Endothelial cell of umbilical vein (primary cell): ENCODE results near the gene SLC23A2. TPM values are rescaled to one million over a fixed set of nuclear protein-coding genes. Genes with fewer than 3 reads are reported as not detected.

Source experiments
- BruUV-seq: library from RNA; stranded (reverse); fragments of 400-500 nt; replicated peaks from 2 replicates; lab custom pipeline; 2021; lab: Mats Ljungman, UMichigan
- CTCF ChIA-PET: fragments of 300-600, 350-600 bp; sonication (Branson Sonifier 250); formaldehyde crosslinking; loops from one replicate; lab custom pipeline; 2021; ENCODE audit warnings: antibody characterized with exemption, inconsistent platforms; lab: Charles Lee
- POLR2A ChIA-PET: fragments of 300-600, 350-600 bp; sonication (Branson Sonifier 250); formaldehyde crosslinking; loops from one replicate; lab custom pipeline; 2021; ENCODE audit warnings: antibody characterized with exemption, inconsistent platforms; lab: Charles Lee
- DNase-seq: peaks from one replicate; pipeline ENCODE4 v3.0.0-alpha.2; 2011; ENCODE audit warnings: low read depth, low spot score
- FAIRE-seq: peaks from 2 replicates; lab custom pipeline; 2011; peaks lifted over from hg19 to GRCh38; lab: Jason Lieb, UNC
- H2AFZ ChIP-seq: 2 replicates; pipeline ENCODE4 v1.6.0; 2012; ENCODE audit warnings: low read depth, low read length, control low read depth, inconsistent platforms
- H3K27ac ChIP-seq: 2 replicates; pipeline ENCODE4 v1.5.1; 2011; ENCODE audit warnings: low read depth, mild to moderate bottlenecking, control low read depth, low read length, moderate library complexity; ENCODE audit not compliant: insufficient read depth
- H3K27me3 ChIP-seq, 2 experiments: 2 replicates each; pipeline versions ENCODE4 v1.6.0 to v1.6.1; 2011; ENCODE audit warnings: low read length in 2 of 2, mixed read lengths in 1 of 2; ENCODE audit not compliant: control insufficient read depth in 2 of 2, insufficient read depth in 2 of 2
- H3K36me3 ChIP-seq, 2 experiments: 2 replicates in 1 of 2; 3 replicates in 1 of 2; pipeline ENCODE4 v1.5.1; 2011; ENCODE audit warnings: low read length in 2 of 2, mild to moderate bottlenecking in 1 of 2, moderate library complexity in 1 of 2; ENCODE audit not compliant: control insufficient read depth in 2 of 2, insufficient read depth in 2 of 2; ENCODE audit errors: extremely low read depth in 1 of 2
- H3K4me1 ChIP-seq: 3 replicates; pipeline ENCODE4 v1.5.1; 2011; ENCODE audit warnings: mild to moderate bottlenecking, low read length; ENCODE audit not compliant: control insufficient read depth, insufficient read depth; ENCODE audit errors: extremely low read depth
- H3K4me2 ChIP-seq: 2 replicates; pipeline ENCODE4 v1.6.1; 2011; ENCODE audit warnings: low read length, control low read depth, mixed read lengths; ENCODE audit not compliant: insufficient read depth
- H3K4me3 ChIP-seq, 3 experiments: fragments of 200-600 bp in 1 of 3; sonication (generic), shearing (Covaris generic) in 1 of 3; replicated peaks in 1 of 3; 2 replicates each; pipeline ENCODE4 v1.5.1; 2011 to 2016; ENCODE audit warnings: control low read depth in 3 of 3, low read length in 3 of 3, mild to moderate bottlenecking in 2 of 3, inconsistent platforms in 1 of 3, low read depth in 1 of 3, moderate library complexity in 1 of 3; ENCODE audit not compliant: insufficient read depth in 1 of 3
- H3K79me2 ChIP-seq: 2 replicates; pipeline ENCODE4 v1.6.0; 2012; ENCODE audit warnings: low read length, inconsistent platforms; ENCODE audit not compliant: control insufficient read depth, insufficient read depth
- H3K9ac ChIP-seq: replicated peaks from 2 replicates; pipeline ENCODE3; 2011; ENCODE audit warnings: low read length, control low read depth; ENCODE audit not compliant: insufficient read depth; ENCODE audit errors: extremely low read depth
- H3K9me1 ChIP-seq: replicated peaks from 3 replicates; pipeline ENCODE4 v1.6.0; 2011; ENCODE audit warnings: mild to moderate bottlenecking, low read length; ENCODE audit not compliant: control insufficient read depth, insufficient read depth; ENCODE audit errors: extremely low read depth
- H3K9me3 ChIP-seq: replicated peaks from 2 replicates; pipeline ENCODE4 v1.5.1; 2012; ENCODE audit warnings: low read length, inconsistent platforms; ENCODE audit not compliant: control insufficient read depth, insufficient read depth
- H4K20me1 ChIP-seq: replicated peaks from 2 replicates; pipeline ENCODE3; 2011; ENCODE audit warnings: mild to moderate bottlenecking, low read length; ENCODE audit not compliant: control insufficient read depth, insufficient read depth; ENCODE audit errors: extremely low read depth
- EZH2 ChIP-seq: IDR thresholded peaks from 2 replicates; pipeline ENCODE4 v1.6.1; 2012; ENCODE audit warnings: borderline replicate concordance, low read depth, mild to moderate bottlenecking, moderate library complexity, low read length, inconsistent platforms; ENCODE audit not compliant: severe bottlenecking
- FOS ChIP-seq: IDR thresholded peaks from 2 replicates; pipeline ENCODE4 v1.6.1; 2011; ENCODE audit warnings: mild to moderate bottlenecking, low read length, moderate library complexity, borderline replicate concordance; ENCODE audit not compliant: insufficient read depth
- GATA2 ChIP-seq: IDR thresholded peaks from 2 replicates; pipeline ENCODE4 v1.7.0; 2011; ENCODE audit warnings: low read depth, mild to moderate bottlenecking, moderate library complexity, mixed read lengths, low read length; ENCODE audit not compliant: insufficient read length, insufficient read depth
- JUN ChIP-seq: IDR thresholded peaks from 2 replicates; pipeline ENCODE4 v1.6.1; 2011; ENCODE audit warnings: borderline replicate concordance, low read depth; ENCODE audit not compliant: insufficient read length, insufficient read depth
- MYC ChIP-seq: IDR thresholded peaks from one replicate; pipeline ENCODE4 v1.6.1; 2011; ENCODE audit warnings: mild to moderate bottlenecking, low read depth, low read length
- POLR2A ChIP-seq: IDR thresholded peaks from 2 replicates; pipeline ENCODE4 v1.6.1; 2012; ENCODE audit warnings: low read depth, mild to moderate bottlenecking, control low read depth, low read length
- POLR2AphosphoS5 ChIP-seq: IDR thresholded peaks from 2 replicates; pipeline ENCODE4 v1.6.1; 2012; ENCODE audit warnings: low read depth, mild to moderate bottlenecking, control low read depth, low read length, moderate library complexity; ENCODE audit not compliant: insufficient read depth
- dilution Hi-C: fragments of 300-500 bp; cut with MboI; formaldehyde crosslinking; loops from one replicate; pipeline ENCODE4 v1.15.0; 2019; ENCODE audit warnings: low sequenced_read_pairs; ENCODE audit not compliant: extremely low pct_ligation_motif_present
- intact Hi-C: fragments of 100-400 bp; cut with micrococcal nuclease; formaldehyde crosslinking; loops from one replicate; pipeline ENCODE4 v1.10.0; 2022
- polyA plus RNA-seq, 4 experiments: library from polyadenylated mRNA; depleted of rRNA in 3 of 4; stranded (reverse) in 3 of 4; unstranded in 1 of 4; fragments of >200 nt; gene quantifications; 2 replicates each; pipeline versions ENCODE4 v1.2.1 to v1.2.3, GENCODE V29; 2011 to 2012; ENCODE audit warnings: missing spikeins in 1 of 4
- total RNA-seq: library from RNA; stranded (reverse); gene quantifications from 2 replicates; pipeline ENCODE4 v1.2.3, GENCODE V29; 2021
- TF ChIP-seq, protein P1 (sequence below), 2 donors: IDR thresholded peaks; 1 replicate in 1 of 2; 2 replicates in 1 of 2; pipeline ENCODE4 v1.5.1; 2011; ENCODE audit warnings: low read length in 2 of 2, mild to moderate bottlenecking in 2 of 2, moderate library complexity in 2 of 2, control low read depth in 1 of 2, inconsistent platforms in 1 of 2, low read depth in 1 of 2; ENCODE audit not compliant: insufficient read depth in 1 of 2; ENCODE audit errors: extremely low read depth in 1 of 2
- TF ChIP-seq, protein P2 (sequence below): IDR thresholded peaks from 2 replicates; pipeline ENCODE4 v1.6.1; 2011; ENCODE audit not compliant: insufficient read depth, insufficient read length

The SLC23A2 gene
- total and polyA plus RNA-seq, 2 donors (not counting 3 experiments of a cell fraction or from before 2014, with no cell fraction given) = 24.4 to 24.5 TPM

GRCh38 chr20:4905613-4906012, 95.7 kb downstream of the SLC23A2 start:
- DNase-seq (no peak), FAIRE-seq (no peak)
- no peaks in the 10 kb centered on the region for H3K9me1 ChIP-seq
- dilution Hi-C loops = no loop called here
- TF ChIP-seq, protein P1, sequence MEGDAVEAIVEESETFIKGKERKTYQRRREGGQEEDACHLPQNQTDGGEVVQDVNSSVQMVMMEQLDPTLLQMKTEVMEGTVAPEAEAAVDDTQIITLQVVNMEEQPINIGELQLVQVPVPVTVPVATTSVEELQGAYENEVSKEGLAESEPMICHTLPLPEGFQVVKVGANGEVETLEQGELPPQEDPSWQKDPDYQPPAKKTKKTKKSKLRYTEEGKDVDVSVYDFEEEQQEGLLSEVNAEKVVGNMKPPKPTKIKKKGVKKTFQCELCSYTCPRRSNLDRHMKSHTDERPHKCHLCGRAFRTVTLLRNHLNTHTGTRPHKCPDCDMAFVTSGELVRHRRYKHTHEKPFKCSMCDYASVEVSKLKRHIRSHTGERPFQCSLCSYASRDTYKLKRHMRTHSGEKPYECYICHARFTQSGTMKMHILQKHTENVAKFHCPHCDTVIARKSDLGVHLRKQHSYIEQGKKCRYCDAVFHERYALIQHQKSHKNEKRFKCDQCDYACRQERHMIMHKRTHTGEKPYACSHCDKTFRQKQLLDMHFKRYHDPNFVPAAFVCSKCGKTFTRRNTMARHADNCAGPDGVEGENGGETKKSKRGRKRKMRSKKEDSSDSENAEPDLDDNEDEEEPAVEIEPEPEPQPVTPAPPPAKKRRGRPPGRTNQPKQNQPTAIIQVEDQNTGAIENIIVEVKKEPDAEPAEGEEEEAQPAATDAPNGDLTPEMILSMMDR (IDR thresholded peaks at IDR 0.05; ENCODE audit: extremely low read depth in 1 of 2, insufficient read depth in 1 of 2, low read depth in 1 of 2, low read length in 2 of 2) = no peak
- no peak for TF ChIP-seq EZH2
- no peak for TF ChIP-seq POLR2A
- no peak for TF ChIP-seq JUN
- TF ChIP-seq MYC = no peak
- TF ChIP-seq, protein P2, sequence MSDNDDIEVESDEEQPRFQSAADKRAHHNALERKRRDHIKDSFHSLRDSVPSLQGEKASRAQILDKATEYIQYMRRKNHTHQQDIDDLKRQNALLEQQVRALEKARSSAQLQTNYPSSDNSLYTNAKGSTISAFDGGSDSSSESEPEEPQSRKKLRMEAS = no peak
- no peak for TF ChIP-seq GATA2
- TF ChIP-seq FOS = no peak
- TF ChIP-seq POLR2AphosphoS5 = no peak
- no peak overlapping the region for H3K4me2 ChIP-seq
- H3K27me3 ChIP-seq = no peaks in the 10 kb centered on the region
- no peaks in the 10 kb centered on the region for H4K20me1 ChIP-seq
- ChIA-PET CTCF (interaction anchor here (0.6 kb wide), 1 partner anchor 152 kb away, joined by 3 read pairs; no protein-coding TSS in a partner anchor), POLR2A (no interaction called here)
- H2AFZ ChIP-seq = no peak overlapping the region
- H3K9ac ChIP-seq = no peak overlapping the region
- no TSS peak for BruUV-seq
- no peak overlapping the region for H3K4me3 ChIP-seq
- intact Hi-C loops = no loop called here
- H3K4me1 ChIP-seq = no peaks in the 10 kb centered on the region
- H3K79me2 ChIP-seq = no peaks in the 10 kb centered on the region
- no peak overlapping the region for H3K27ac ChIP-seq
- H3K36me3 ChIP-seq = no peaks in the 10 kb centered on the region
- H3K9me3 ChIP-seq = no peaks in the 10 kb centered on the region
